AG09319 (cell line): ENCODE measurements around the gene MARK3.
"Not testable (repeated sequence)": the region's sequence is repeated elsewhere in the genome, so short reads cannot be mapped to it uniquely, and the experiment has no call there.

Source experiments
- DNase-seq: peaks from one replicate; pipeline ENCODE4 v3.0.0-alpha.2; 2010; ENCODE audit warnings: low read depth; ENCODE audit errors: extremely low read depth
- CTCF ChIP-seq: IDR thresholded peaks from 2 replicates; pipeline ENCODE4 v1.5.1; 2011; ENCODE audit warnings: low read depth, mild to moderate bottlenecking, inconsistent platforms, low read length, moderate library complexity

MARK3 gene

GRCh38 chr14:103508521-103509329 lies 123.5 kb downstream of the MARK3 start:
- no peak for DNase-seq
- TF ChIP-seq CTCF: no peak

- no peak for TF ChIP-seq CTCF
- no peak for DNase-seq
Observed at GRCh38 chr14:103509864-103510723, 124.9 kb downstream of the MARK3 start.

DNA sequence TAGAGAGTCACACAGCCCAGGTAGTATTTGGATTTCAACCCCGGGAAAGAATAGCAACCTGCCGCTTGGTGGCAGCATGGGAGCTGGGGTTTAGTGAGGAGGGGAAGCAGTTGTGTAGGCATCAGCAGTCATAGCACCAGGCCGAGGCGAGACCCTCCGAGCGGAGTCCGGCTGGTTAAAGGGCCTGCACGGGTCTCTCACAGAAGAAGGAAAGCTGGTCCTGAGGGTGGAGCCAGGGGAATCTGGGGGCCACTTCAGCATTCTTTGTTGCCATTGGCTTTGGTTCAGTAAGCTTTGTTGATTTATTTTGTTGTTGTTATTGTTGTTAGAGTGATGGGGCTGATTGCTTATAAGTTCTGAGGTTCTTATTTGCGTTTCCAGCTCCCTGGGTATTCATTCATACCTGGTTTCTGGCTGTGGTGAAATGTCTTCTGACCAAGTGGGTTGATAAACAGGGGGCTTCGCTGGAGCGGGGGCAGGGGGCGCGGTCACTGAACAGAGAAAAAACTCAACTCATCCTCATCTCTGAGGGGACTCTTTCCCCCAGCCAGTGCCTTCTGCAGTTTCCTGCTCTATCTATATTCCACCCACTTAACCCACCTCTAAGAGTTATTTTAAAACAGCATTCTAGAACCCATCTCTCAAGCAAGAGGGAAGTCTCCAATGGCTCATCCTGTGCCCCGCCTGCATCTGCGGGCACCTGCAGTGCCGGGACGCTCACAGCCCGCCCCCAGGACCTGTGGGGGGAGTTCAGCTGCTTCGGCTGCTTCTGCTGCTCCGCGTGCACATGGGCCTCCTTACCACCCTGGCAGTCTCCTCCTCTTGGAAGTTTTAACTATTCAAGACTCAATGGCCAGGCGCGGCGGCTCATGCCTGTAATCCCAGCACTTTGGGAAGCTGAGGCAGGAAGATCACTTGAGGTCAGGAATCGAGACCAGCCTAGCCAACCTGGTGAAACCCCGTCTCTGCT lies 125.8 kb downstream of the MARK3 start:
- no peak for DNase-seq
- no peak for TF ChIP-seq CTCF

- not testable (repeated sequence) for DNase-seq
Observed at GRCh38 chr14:103512180-103512579, 127.0 kb downstream of the MARK3 start.

- peak; percentile 54 for DNase-seq
- TF ChIP-seq CTCF: no peak
Observed at GRCh38 chr14:103512701-103513611, 127.7 kb downstream of the MARK3 start.

DNA sequence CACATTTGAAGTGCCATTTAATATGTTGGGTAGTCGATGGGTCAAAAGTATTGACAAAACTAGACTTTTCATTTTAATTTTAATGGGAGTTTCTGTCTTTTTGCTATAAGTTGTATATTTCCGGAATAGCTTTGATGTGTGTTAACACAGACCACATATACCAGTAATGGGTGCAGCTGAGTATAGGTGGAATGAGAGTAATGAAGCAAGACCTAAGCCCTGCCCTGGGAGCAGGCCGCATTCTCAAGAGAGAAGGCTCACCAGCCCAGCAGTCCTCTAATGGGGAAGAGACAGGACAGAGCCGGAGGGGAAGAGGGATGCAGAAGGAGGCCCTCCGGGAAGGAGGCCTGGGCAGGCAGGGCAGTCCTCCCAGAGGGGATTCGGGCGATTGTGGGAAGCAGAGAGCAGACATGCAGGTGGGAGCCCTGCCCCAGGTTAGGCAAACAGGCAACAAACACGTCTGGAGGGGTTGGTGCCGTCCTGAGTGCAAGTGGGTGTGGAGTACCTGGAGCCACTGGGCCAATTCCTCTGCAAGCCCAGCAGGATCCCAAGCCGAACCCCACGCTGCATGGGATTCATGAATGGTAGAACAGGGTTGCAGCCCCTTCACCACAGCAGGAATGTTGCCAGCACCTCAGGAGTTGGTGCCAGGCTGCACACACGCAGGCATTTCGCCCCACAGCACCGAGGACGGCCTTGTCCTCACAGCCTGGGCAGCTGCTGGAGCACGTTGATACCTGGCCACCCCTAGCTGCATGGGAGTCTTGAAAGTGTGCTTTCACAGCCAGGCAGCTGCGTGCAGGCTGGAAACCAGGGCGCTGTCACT lies 129.6 kb downstream of the MARK3 start:
- TF ChIP-seq CTCF: no peak
- no peak for DNase-seq
